Bronchial epithelial cell (primary cell): ENCODE results near the gene CERT1. TPM values are rescaled to one million over a fixed set of nuclear protein-coding genes. Genes with fewer than 3 reads are reported as not detected.
A peak's percentile ranks its signal among the peaks of the same experiment; 100 is the strongest.

Source experiments
- DNase-seq: peaks from one replicate; pipeline ENCODE4 v3.0.0-alpha.2; 2010; ENCODE audit warnings: low read depth
- FAIRE-seq: peaks from 2 replicates; lab custom pipeline; 2011; peaks lifted over from hg19 to GRCh38; lab: Jason Lieb, UNC
- H3K27me3 ChIP-seq: 2 replicates; pipeline ENCODE4 v1.5.1; 2011; ENCODE audit warnings: low read length; ENCODE audit not compliant: control insufficient read depth, insufficient read depth
- H3K36me3 ChIP-seq: 2 replicates; pipeline ENCODE4 v1.5.1; 2011; ENCODE audit warnings: low read length; ENCODE audit not compliant: control insufficient read depth, insufficient read depth
- H3K4me3 ChIP-seq: 2 replicates; pipeline ENCODE4 v1.5.1; 2011; ENCODE audit warnings: mild to moderate bottlenecking, low read depth, low read length, control low read depth
- CTCF ChIP-seq: IDR thresholded peaks from 2 replicates; pipeline ENCODE4 v1.5.1; 2011; ENCODE audit warnings: mild to moderate bottlenecking, moderate library complexity, low read length, control low read depth, inconsistent platforms; ENCODE audit not compliant: insufficient read depth, severe bottlenecking
- total RNA-seq: library from RNA; depleted of rRNA; stranded (reverse); fragments of >200 nt; gene quantifications from 2 replicates; pipeline ENCODE4 v1.2.1, GENCODE V29; 2014

The CERT1 gene
- total RNA-seq, 1 donor from 2014 or later: 20.5 TPM

- H3K4me3 ChIP-seq: no peak overlapping the region
- H3K36me3 ChIP-seq: peaks cover 10% of the 10 kb centered on the region
- FAIRE-seq: no peak
- no peaks in the 10 kb centered on the region for H3K27me3 ChIP-seq
- DNase-seq: peak; percentile 23
- TF ChIP-seq CTCF: no peak
Observed at GRCh38 chr5:75363726-75364495, 147.5 kb downstream of the CERT1 start.

DNA sequence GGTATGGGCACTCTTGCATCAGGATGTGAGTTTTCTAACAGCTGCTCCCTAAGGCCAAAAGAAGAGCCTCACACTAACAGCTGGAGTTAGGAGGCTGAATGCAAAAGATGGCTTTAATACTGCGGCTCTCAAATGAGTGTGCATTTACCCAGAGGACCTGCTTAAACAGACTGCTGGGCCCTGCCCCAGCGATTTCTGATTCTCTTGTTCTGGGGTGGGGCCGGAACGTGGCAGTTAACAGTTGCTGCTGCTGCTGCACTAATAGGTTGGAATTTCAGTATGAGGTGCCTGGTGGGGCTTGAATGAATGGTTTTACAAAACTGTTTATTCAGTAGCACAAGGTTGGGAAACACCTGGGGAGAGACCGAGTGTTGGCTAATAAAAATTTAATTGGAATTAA, 148.3 kb downstream of the CERT1 start:
- no peak for FAIRE-seq
- TF ChIP-seq CTCF: no peak

DNA sequence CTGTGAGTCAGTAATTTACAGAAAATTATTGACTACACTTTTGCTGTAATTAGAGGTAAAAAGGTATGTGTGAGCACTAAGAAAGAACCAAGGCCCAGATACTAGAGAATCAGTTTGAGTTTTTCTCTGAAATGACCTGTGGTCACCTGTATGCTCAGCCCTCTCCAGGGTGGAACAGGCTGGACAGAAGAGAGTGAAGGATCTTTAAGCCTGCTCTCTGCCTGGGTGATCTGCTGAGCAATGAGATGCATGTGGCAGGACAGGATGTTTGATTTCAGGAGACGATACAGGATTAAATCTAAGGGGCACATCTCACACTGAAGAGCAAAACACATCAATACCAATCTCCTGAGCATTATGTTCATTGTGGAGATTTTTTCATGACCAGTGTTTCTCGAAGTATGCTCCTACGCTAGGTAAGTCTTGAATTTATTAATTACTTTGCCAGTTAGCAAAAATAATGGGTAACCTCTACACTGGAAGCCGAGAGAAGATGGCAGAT, 148.9 kb downstream of the CERT1 start:
- Histone ChIP-seq H3K4me3 (no peak overlapping the region), H3K36me3 (peaks cover 14% of the 10 kb centered on the region), H3K27me3 (no peaks in the 10 kb centered on the region)
- no peak for TF ChIP-seq CTCF
- DNase-seq (no peak), FAIRE-seq (no peak)

More for the DNA sequence above, 148.3 kb downstream of the CERT1 start:
- no peak overlapping the region for H3K4me3 ChIP-seq
- H3K36me3 ChIP-seq: peaks cover 11% of the 10 kb centered on the region
- DNase-seq: no peak
- no peaks in the 10 kb centered on the region for H3K27me3 ChIP-seq

DNA sequence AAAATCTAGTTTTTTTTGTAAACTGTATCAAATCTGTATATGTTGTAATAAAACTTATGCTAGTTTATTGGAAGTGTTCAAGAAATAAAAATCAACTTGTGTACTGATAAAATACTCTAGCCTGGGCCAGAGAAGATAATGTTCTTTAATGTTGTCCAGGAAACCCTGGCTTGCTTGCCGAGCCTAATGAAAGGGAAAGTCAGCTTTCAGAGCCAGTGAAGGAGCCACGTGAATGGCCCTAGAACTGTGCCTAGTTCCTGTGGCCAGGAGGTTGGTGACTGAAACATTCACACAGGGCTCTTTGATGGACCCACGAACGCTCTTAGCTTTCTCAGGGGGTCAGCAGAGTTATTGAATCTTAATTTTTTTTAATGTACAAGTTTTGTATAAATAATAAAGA, 150.1 kb downstream of the CERT1 start:
- H3K36me3 ChIP-seq: peaks cover 20% of the 10 kb centered on the region

GRCh38 chr5:75358117-75358516, 153.3 kb downstream of the CERT1 start:
- no peak overlapping the region for H3K4me3 ChIP-seq
- TF ChIP-seq CTCF: no peak
- no peak for DNase-seq
- no peak for FAIRE-seq
- peaks cover 25% of the 10 kb centered on the region for H3K36me3 ChIP-seq
- H3K27me3 ChIP-seq: no peaks in the 10 kb centered on the region

More for the DNA sequence above, 150.1 kb downstream of the CERT1 start:
- TF ChIP-seq CTCF: no peak
- no peak overlapping the region for H3K4me3 ChIP-seq
- no peaks in the 10 kb centered on the region for H3K27me3 ChIP-seq
- DNase-seq: no peak
- FAIRE-seq: no peak
